GM12878 (cell line): ENCODE data around the gene EIF5A. TPM values are rescaled to one million over a fixed set of nuclear protein-coding genes. Genes with fewer than 3 reads are reported as not detected.

Source experiments
- CHD4 ChIP-seq: fragments of 200-600 bp; sonication (generic); IDR thresholded peaks from 2 replicates; pipeline ENCODE4 v1.6.1; 2016; ENCODE audit warnings: mild to moderate bottlenecking
- CREB1 ChIP-seq: IDR thresholded peaks from 2 replicates; pipeline ENCODE4 v1.6.1; 2012; ENCODE audit warnings: low read depth, mild to moderate bottlenecking, inconsistent platforms
- EED ChIP-seq: sonication (generic); IDR thresholded peaks from 2 replicates; pipeline ENCODE4 v1.6.1; 2016; ENCODE audit warnings: antibody characterized with exemption, low read depth
- EP300 ChIP-seq, 2 experiments: fragments of 150-350 bp in 1 of 2; IDR thresholded peaks; 2 replicates each; pipeline ENCODE4 v1.6.1; 2011 to 2012; ENCODE audit warnings: low read depth in 2 of 2, low read length in 2 of 2, borderline replicate concordance in 1 of 2, improper control_type of control experiment in 1 of 2, inconsistent platforms in 1 of 2; ENCODE audit not compliant: control insufficient read depth in 1 of 2
- FOS ChIP-seq: IDR thresholded peaks from 3 replicates; pipeline ENCODE4 v1.6.1; 2011; ENCODE audit warnings: borderline replicate concordance; ENCODE audit not compliant: insufficient read length; ENCODE audit errors: extremely low read depth
- GATAD2B ChIP-seq: fragments of 450-650 bp; conservative IDR thresholded peaks from 2 replicates; pipeline ENCODE4 v1.6.1; 2017; ENCODE audit warnings: low read depth, mild to moderate bottlenecking, moderate library complexity
- HDGF ChIP-seq: fragments of 450-650 bp; IDR thresholded peaks from 2 replicates; pipeline ENCODE4 v1.6.1; 2016; ENCODE audit warnings: antibody characterized with exemption
- IKZF1 ChIP-seq: fragments of 450-650 bp; conservative IDR thresholded peaks from 2 replicates; pipeline ENCODE4 v1.6.1; 2017; ENCODE audit warnings: antibody characterized with exemption, mild to moderate bottlenecking
- IRF4 ChIP-seq: IDR thresholded peaks from 2 replicates; pipeline ENCODE4 v1.6.1; 2011; ENCODE audit warnings: low read depth, low read length
- JUND ChIP-seq: IDR thresholded peaks from 2 replicates; pipeline ENCODE4 v1.6.1; 2012; ENCODE audit warnings: low read depth, mild to moderate bottlenecking, low read length, improper control_type of control experiment, moderate library complexity
- KAT2A ChIP-seq: conservative IDR thresholded peaks from 2 replicates; pipeline ENCODE4 v1.6.1; 2011; ENCODE audit warnings: low read depth, low read length; ENCODE audit not compliant: control insufficient read depth
- NFYB ChIP-seq: IDR thresholded peaks from 2 replicates; pipeline ENCODE4 v1.6.1; 2011; ENCODE audit warnings: low read depth, mild to moderate bottlenecking, low read length, improper control_type of control experiment, moderate library complexity; ENCODE audit not compliant: insufficient read depth
- NR2C1 ChIP-seq: fragments of 450-650 bp; IDR thresholded peaks from 2 replicates; pipeline ENCODE4 v1.6.1; 2017; ENCODE audit warnings: antibody characterized with exemption, mild to moderate bottlenecking, moderate library complexity
- NR2C2 ChIP-seq: IDR thresholded peaks from 2 replicates; pipeline ENCODE4 v1.6.1; 2011; ENCODE audit warnings: borderline replicate concordance, low read depth; ENCODE audit not compliant: control insufficient read depth, insufficient read length
- PAX5 ChIP-seq: IDR thresholded peaks from 2 replicates; pipeline ENCODE4 v1.6.1; 2011; ENCODE audit warnings: low read depth, low read length, borderline replicate concordance
- RCOR1 ChIP-seq: conservative IDR thresholded peaks from 2 replicates; pipeline ENCODE4 v1.6.1; 2012; ENCODE audit warnings: low read depth, low read length, improper control_type of control experiment
- RFX5 ChIP-seq: IDR thresholded peaks from 2 replicates; pipeline ENCODE4 v1.6.1; 2011; ENCODE audit warnings: low read depth, low read length, improper control_type of control experiment
- SIN3A ChIP-seq: IDR thresholded peaks from 2 replicates; pipeline ENCODE4 v1.6.1; 2012; ENCODE audit warnings: low read depth, low read length, improper control_type of control experiment
- SREBF1 ChIP-seq: IDR thresholded peaks from 2 replicates; pipeline ENCODE4 v1.6.1; 2012; ENCODE audit warnings: mild to moderate bottlenecking, low read length
- STAT1 ChIP-seq: fragments of 450-650 bp; conservative IDR thresholded peaks from 2 replicates; pipeline ENCODE4 v1.6.1; 2014; ENCODE audit warnings: antibody characterized with exemption, mild to moderate bottlenecking
- TCF7 ChIP-seq: IDR thresholded peaks from 2 replicates; pipeline ENCODE4 v1.6.1; 2014; ENCODE audit warnings: antibody characterized with exemption, borderline replicate concordance
- ZSCAN29 ChIP-seq: fragments of 450-650 bp; IDR thresholded peaks from 2 replicates; pipeline ENCODE4 v1.6.1; 2017; ENCODE audit warnings: mild to moderate bottlenecking, moderate library complexity
- polyA plus RNA-seq, 11 experiments: library from polyadenylated mRNA; depleted of rRNA in 4 of 11; unstranded in 6 of 11; stranded (reverse) in 5 of 11; fragments of >200 nt; fragmentation: Nextera tagmentation in 4 of 11; fragmentation: Illumina TruSeq in 1 of 11; extraction: Ambion mirVana in 4 of 11; extraction: Trizol in 1 of 11; gene quantifications; 1 replicate in 1 of 11; 2 replicates in 10 of 11; pipeline versions ENCODE4 v1.2.1 to v1.2.3, GENCODE V29; 2011 to 2016; ENCODE audit warnings: inconsistent platforms in 2 of 11, missing spikeins in 2 of 11, low read depth in 1 of 11
- total RNA-seq, 4 experiments: library from RNA; depleted of rRNA in 3 of 4; stranded (reverse); fragments of >200 nt in 3 of 4; fragmentation: Illumina TruSeq in 1 of 4; extraction: Trizol in 1 of 4; gene quantifications; 2 replicates each; pipeline versions ENCODE4 v1.2.1 to v1.2.3, GENCODE V29; 2013 to 2021
- TF ChIP-seq, protein P1 (sequence below): IDR thresholded peaks from 2 replicates; pipeline ENCODE4 v1.6.1; 2012; ENCODE audit warnings: low read depth, low read length, improper control_type of control experiment
- TF ChIP-seq, protein P2 (sequence below): IDR thresholded peaks from 2 replicates; pipeline ENCODE4 v1.6.1; 2012; ENCODE audit warnings: improper control_type of control experiment, low read depth, low read length; ENCODE audit not compliant: insufficient replicate concordance
- TF ChIP-seq, protein P3 (sequence below): IDR thresholded peaks from 2 replicates; pipeline ENCODE4 v1.6.1; 2011; ENCODE audit warnings: low read depth, low read length, improper control_type of control experiment, borderline replicate concordance

The EIF5A gene
- total and polyA plus RNA-seq, 10 of the 15 experiments (the other 5 are each of a cell fraction or from before 2014, with no cell fraction given), result 26.5 to 1,792 (median 944) TPM

DNA sequence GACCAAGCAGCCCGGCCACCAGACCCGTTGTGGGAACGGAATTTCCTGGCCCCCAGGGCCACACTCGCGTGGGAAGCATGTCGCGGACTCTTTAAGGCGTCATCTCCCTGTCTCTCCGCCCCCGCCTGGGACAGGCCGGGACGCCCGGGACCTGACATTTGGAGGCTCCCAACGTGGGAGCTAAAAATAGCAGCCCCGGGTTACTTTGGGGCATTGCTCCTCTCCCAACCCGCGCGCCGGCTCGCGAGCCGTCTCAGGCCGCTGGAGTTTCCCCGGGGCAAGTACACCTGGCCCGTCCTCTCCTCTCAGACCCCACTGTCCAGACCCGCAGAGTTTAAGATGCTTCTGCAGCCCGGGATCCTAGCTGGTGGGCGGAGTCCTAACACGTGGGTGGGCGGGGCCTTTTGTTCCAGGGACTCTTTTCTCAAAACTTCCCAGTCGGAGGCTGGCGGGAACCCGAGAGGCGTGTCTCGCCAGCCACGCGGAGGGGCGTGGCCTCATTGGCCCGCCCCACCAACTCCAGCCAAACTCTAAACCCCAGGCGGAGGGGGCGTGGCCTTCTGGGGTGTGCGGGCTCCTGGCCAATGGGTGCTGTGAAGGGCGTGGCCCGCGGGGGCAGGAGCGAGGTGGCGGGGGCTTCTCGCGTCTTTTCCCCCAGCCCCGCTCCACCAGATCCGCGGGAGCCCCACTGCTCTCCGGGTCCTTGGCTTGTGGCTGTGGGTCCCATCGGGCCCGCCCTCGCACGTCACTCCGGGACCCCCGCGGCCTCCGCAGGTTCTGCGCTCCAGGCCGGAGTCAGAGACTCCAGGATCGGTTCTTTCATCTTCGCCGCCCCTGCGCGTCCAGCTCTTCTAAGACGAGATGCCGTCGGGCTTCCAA, 26.1 kb upstream of the EIF5A start, which contains the start of gene SLC2A4 (continued):
- TF ChIP-seq KAT2A (no peak), RCOR1 (no peak), STAT1 (no peak), CREB1 (no peak), HDGF (0 out of 2 replicates have a peak, but pooled peaks have one; percentile 37), IRF4 (no peak), SIN3A (peak; percentile 59; the same call in 1 of the 2 replicates), TCF7 (no peak), PAX5 (no peak), EP300 (IDR thresholded peaks at IDR 0.05; ENCODE audit: borderline replicate concordance in 1 of 2, control insufficient read depth in 1 of 2, low read depth in 2 of 2, low read length in 2 of 2) (no peak), JUND (no peak), FOS (no peak), ZSCAN29 (no peak), GATAD2B (no peak), EED (peak; percentile 24; the same call in 1 of the 2 replicates), NFYB (0 out of 2 replicates have a peak, but pooled peaks have one; percentile 29), NR2C2 (no peak), CHD4 (no peak), SREBF1 (no peak), RFX5 (no peak), NR2C1 (no peak), IKZF1 (no peak; the same call in 1 of the 2 replicates)
- TF ChIP-seq, protein P1, sequence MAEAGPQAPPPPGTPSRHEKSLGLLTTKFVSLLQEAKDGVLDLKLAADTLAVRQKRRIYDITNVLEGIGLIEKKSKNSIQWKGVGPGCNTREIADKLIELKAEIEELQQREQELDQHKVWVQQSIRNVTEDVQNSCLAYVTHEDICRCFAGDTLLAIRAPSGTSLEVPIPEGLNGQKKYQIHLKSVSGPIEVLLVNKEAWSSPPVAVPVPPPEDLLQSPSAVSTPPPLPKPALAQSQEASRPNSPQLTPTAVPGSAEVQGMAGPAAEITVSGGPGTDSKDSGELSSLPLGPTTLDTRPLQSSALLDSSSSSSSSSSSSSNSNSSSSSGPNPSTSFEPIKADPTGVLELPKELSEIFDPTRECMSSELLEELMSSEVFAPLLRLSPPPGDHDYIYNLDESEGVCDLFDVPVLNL, result no peak
- TF ChIP-seq, protein P2, sequence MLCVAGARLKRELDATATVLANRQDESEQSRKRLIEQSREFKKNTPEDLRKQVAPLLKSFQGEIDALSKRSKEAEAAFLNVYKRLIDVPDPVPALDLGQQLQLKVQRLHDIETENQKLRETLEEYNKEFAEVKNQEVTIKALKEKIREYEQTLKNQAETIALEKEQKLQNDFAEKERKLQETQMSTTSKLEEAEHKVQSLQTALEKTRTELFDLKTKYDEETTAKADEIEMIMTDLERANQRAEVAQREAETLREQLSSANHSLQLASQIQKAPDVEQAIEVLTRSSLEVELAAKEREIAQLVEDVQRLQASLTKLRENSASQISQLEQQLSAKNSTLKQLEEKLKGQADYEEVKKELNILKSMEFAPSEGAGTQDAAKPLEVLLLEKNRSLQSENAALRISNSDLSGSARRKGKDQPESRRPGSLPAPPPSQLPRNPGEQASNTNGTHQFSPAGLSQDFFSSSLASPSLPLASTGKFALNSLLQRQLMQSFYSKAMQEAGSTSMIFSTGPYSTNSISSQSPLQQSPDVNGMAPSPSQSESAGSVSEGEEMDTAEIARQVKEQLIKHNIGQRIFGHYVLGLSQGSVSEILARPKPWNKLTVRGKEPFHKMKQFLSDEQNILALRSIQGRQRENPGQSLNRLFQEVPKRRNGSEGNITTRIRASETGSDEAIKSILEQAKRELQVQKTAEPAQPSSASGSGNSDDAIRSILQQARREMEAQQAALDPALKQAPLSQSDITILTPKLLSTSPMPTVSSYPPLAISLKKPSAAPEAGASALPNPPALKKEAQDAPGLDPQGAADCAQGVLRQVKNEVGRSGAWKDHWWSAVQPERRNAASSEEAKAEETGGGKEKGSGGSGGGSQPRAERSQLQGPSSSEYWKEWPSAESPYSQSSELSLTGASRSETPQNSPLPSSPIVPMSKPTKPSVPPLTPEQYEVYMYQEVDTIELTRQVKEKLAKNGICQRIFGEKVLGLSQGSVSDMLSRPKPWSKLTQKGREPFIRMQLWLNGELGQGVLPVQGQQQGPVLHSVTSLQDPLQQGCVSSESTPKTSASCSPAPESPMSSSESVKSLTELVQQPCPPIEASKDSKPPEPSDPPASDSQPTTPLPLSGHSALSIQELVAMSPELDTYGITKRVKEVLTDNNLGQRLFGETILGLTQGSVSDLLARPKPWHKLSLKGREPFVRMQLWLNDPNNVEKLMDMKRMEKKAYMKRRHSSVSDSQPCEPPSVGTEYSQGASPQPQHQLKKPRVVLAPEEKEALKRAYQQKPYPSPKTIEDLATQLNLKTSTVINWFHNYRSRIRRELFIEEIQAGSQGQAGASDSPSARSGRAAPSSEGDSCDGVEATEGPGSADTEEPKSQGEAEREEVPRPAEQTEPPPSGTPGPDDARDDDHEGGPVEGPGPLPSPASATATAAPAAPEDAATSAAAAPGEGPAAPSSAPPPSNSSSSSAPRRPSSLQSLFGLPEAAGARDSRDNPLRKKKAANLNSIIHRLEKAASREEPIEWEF, result no peak
- TF ChIP-seq, protein P3, sequence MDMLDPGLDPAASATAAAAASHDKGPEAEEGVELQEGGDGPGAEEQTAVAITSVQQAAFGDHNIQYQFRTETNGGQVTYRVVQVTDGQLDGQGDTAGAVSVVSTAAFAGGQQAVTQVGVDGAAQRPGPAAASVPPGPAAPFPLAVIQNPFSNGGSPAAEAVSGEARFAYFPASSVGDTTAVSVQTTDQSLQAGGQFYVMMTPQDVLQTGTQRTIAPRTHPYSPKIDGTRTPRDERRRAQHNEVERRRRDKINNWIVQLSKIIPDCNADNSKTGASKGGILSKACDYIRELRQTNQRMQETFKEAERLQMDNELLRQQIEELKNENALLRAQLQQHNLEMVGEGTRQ, result no peak
